Peyer's patch (tissue), 4 donors: ENCODE measurements around the gene MARS1.

Source experiments
- CTCF ChIP-seq, 6 experiments: fragments of 450-650 bp in 4 of 6; fragments of 200-600 bp in 2 of 6; sonication (generic) in 1 of 6; IDR thresholded peaks; one replicate each; pipeline ENCODE4 v1.5.1; 2017 to 2019; ENCODE audit warnings: antibody characterized with exemption in 6 of 6, mild to moderate bottlenecking in 3 of 6, moderate library complexity in 1 of 6
- POLR2A ChIP-seq, 2 donors: fragments of 450-650 bp; IDR thresholded peaks; one replicate each; pipeline ENCODE4 v1.5.1; 2017; ENCODE audit warnings: antibody characterized with exemption in 2 of 2, mild to moderate bottlenecking in 2 of 2, moderate library complexity in 2 of 2

- TF ChIP-seq CTCF (IDR thresholded peaks at IDR 0.05) (no peak), POLR2A (IDR thresholded peaks at IDR 0.05) (no peak)
Measured at GRCh38 chr12:57547288-57548012, 59.6 kb downstream of the MARS1 start.
